Upper lobe of left lung (tissue), 6 donors: ENCODE results near the gene PTPRN2. TPM values are rescaled to one million over a fixed set of nuclear protein-coding genes. Genes with fewer than 3 reads are reported as not detected.

Experiments used
- ATAC-seq, 2 donors: fragments of 200-7000 bp; cut with Tn5 transposase; one replicate each; pipeline ENCODE4 v1.9.1; 2022; ENCODE audit warnings: mild to moderate bottlenecking in 2 of 2, moderate library complexity in 2 of 2; ENCODE audit not compliant: low FRiP score in 2 of 2
- DNase-seq, 2 donors: peaks; one replicate each; pipeline ENCODE4 v3.0.0-alpha.2; 2019 to 2020
- H3K27ac ChIP-seq, 4 donors: fragments of 200-600 bp; sonication (generic); one replicate each; pipeline ENCODE4 v1.5.1; 2016 to 2019
- H3K27me3 ChIP-seq, 4 donors: fragments of 200-600 bp; sonication (generic); one replicate each; pipeline ENCODE4 v1.5.1; 2017 to 2019
- H3K36me3 ChIP-seq, 4 donors: fragments of 200-600 bp; sonication (generic); one replicate each; pipeline ENCODE4 v1.5.1; 2016 to 2019
- H3K4me1 ChIP-seq, 4 donors: fragments of 200-600 bp; sonication (generic); one replicate each; pipeline ENCODE4 v1.5.1; 2018 to 2019
- H3K4me3 ChIP-seq, 4 donors: fragments of 200-600 bp; sonication (generic); one replicate each; pipeline ENCODE4 v1.5.1; 2017 to 2019; ENCODE audit warnings: mild to moderate bottlenecking in 2 of 4, moderate library complexity in 1 of 4
- H3K9me3 ChIP-seq, 4 donors: fragments of 200-600 bp; sonication (generic); one replicate each; pipeline ENCODE4 v1.5.1; 2018 to 2019
- EP300 ChIP-seq, 4 donors: sonication (generic); formaldehyde crosslinking; IDR thresholded peaks; one replicate each; pipeline ENCODE4 v1.5.1; 2017; ENCODE audit warnings: antibody characterized with exemption in 4 of 4, control low read depth in 2 of 4
- POLR2A ChIP-seq, 4 donors: fragments of 450-650 bp; IDR thresholded peaks; one replicate each; pipeline ENCODE4 v1.5.1; 2016 to 2017; ENCODE audit warnings: antibody characterized with exemption in 4 of 4, mild to moderate bottlenecking in 2 of 4
- POLR2AphosphoS5 ChIP-seq, 2 donors: sonication (generic); formaldehyde crosslinking; IDR thresholded peaks; one replicate each; pipeline ENCODE4 v1.5.1; 2017; ENCODE audit warnings: antibody characterized with exemption in 2 of 2
- WGBS, 2 donors: methylation state at CpG; one replicate each; pipeline ENCODE4 v1.1.5; 2017 to 2018; 5-methylcytosine and 5-hydroxymethylcytosine counted together
- total RNA-seq, 6 donors: library from RNA; depleted of rRNA in 4 of 6; stranded (reverse); fragments of >200 nt in 4 of 6; gene quantifications; one replicate each; pipeline versions ENCODE4 v1.1.0 to v1.2.1, GENCODE V29; 2016 to 2021
- TF ChIP-seq, protein P1 (sequence below), 6 experiments: fragments of 450-650 bp in 4 of 6; fragments of 200-600 bp in 2 of 6; sonication (generic) in 2 of 6; IDR thresholded peaks; one replicate each; pipeline ENCODE4 v1.5.1; 2016 to 2019; ENCODE audit warnings: antibody characterized with exemption in 6 of 6
- donor health status: DM: no; HTN: no; CAD: no; lungs with moderate emphysema.
- donor health status: DM: no; HTN: yes; CAD: no; lungs with severe emphysema.

PTPRN2 gene
- total RNA-seq, 6 donors from 2014 or later: 3.3 to 7.9 (median 5.2) TPM

DNA sequence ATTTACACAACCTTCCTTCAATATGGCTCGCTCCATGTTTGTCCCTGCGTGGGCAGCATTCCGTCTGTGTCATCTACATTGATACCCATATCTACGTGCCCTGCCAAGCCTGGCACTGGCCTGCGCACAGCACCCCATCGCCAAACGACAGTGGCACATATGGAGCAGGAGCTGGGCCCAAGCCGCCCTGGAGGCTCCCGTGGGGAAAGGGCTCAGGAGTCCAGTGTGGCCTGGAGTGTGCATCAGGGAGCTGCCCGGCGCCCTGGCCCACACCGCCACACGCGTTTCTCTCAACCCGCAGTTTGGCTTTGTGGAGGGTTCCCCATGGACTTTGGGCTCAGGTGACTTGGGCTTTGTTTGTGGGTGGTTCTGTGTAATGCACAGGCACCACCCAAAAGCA, 273.2 kb downstream of the PTPRN2 start:
- no peak for TF ChIP-seq EP300 (IDR thresholded peaks at IDR 0.05)
- TF ChIP-seq, protein P1, sequence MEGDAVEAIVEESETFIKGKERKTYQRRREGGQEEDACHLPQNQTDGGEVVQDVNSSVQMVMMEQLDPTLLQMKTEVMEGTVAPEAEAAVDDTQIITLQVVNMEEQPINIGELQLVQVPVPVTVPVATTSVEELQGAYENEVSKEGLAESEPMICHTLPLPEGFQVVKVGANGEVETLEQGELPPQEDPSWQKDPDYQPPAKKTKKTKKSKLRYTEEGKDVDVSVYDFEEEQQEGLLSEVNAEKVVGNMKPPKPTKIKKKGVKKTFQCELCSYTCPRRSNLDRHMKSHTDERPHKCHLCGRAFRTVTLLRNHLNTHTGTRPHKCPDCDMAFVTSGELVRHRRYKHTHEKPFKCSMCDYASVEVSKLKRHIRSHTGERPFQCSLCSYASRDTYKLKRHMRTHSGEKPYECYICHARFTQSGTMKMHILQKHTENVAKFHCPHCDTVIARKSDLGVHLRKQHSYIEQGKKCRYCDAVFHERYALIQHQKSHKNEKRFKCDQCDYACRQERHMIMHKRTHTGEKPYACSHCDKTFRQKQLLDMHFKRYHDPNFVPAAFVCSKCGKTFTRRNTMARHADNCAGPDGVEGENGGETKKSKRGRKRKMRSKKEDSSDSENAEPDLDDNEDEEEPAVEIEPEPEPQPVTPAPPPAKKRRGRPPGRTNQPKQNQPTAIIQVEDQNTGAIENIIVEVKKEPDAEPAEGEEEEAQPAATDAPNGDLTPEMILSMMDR (IDR thresholded peaks at IDR 0.05): no peak
- no peak for TF ChIP-seq POLR2AphosphoS5 (IDR thresholded peaks at IDR 0.05)
- no peak for TF ChIP-seq POLR2A (IDR thresholded peaks at IDR 0.05)
- Histone ChIP-seq H3K4me3 (no peak overlapping the region), H3K36me3 (no peaks in the 10 kb centered on the region), H3K4me1 (peaks cover 0 to 7% (median 0%) of the 10 kb centered on the region in 4 donors), H3K27ac (no peak overlapping the region), H3K9me3 (no peaks in the 10 kb centered on the region), H3K27me3 (peaks cover 0 to 3% (median 0%) of the 10 kb centered on the region in 4 donors)
- DNase-seq (peak in 1 of 2 donors; percentile 57), ATAC-seq (no peak)
- WGBS, 2 donors: 96 to 98% methylated on average over 10 to 14 of the region's 15 CpGs

GRCh38 chr7:158313931-158314330, 273.7 kb downstream of the PTPRN2 start:
- no peaks in the 10 kb centered on the region for H3K36me3 ChIP-seq
- no peaks in the 10 kb centered on the region for H3K9me3 ChIP-seq
- no peak for TF ChIP-seq EP300 (IDR thresholded peaks at IDR 0.05)
- TF ChIP-seq POLR2A (IDR thresholded peaks at IDR 0.05): no peak
- TF ChIP-seq POLR2AphosphoS5 (IDR thresholded peaks at IDR 0.05): no peak
- TF ChIP-seq, protein P1 (IDR thresholded peaks at IDR 0.05): no peak
- H3K4me3 ChIP-seq: no peak overlapping the region
- no peak for ATAC-seq
- peaks cover 0 to 3% (median 0%) of the 10 kb centered on the region in 4 donors for H3K27me3 ChIP-seq
- H3K4me1 ChIP-seq: peaks cover 0 to 7% (median 0%) of the 10 kb centered on the region in 4 donors
- DNase-seq: no peak
- H3K27ac ChIP-seq: no peak overlapping the region
- WGBS, 2 donors: 88 to 91% methylated on average over 10 of the region's 10 CpGs

GRCh38 chr7:158312789-158313188, 274.8 kb downstream of the PTPRN2 start:
- ATAC-seq (peak in 1 of 2 donors; percentile 47), DNase-seq (no peak)
- Histone ChIP-seq H3K9me3 (peaks cover 0 to 5% (median 2%) of the 10 kb centered on the region in 4 donors), H3K27me3 (no peaks in the 10 kb centered on the region), H3K4me1 (peaks cover 0 to 2% (median 0%) of the 10 kb centered on the region in 4 donors), H3K4me3 (no peak overlapping the region), H3K27ac (no peak overlapping the region), H3K36me3 (no peaks in the 10 kb centered on the region)
- no peak for TF ChIP-seq EP300 (IDR thresholded peaks at IDR 0.05)
- TF ChIP-seq, protein P1 (IDR thresholded peaks at IDR 0.05): no peak
- no peak for TF ChIP-seq POLR2A (IDR thresholded peaks at IDR 0.05)
- TF ChIP-seq POLR2AphosphoS5 (IDR thresholded peaks at IDR 0.05): no peak
- 97 to 98% methylated on average over 9 to 10 of the region's 10 CpGs for WGBS, 2 donors

DNA sequence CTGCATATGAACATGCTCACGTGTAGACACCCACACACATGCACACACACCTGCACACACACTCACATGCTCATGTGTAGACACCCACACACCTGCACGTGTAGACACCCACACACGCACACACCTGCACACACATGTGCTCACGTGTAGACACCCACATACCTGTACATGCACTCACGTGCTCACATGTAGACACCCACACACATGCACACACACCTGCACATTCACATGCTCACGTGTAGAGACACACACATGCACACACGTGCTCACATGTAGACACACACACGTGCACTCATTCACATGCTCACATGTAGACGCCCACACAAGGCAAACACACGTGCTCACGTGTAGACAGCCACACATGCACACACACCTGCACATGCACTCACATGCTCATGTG, 275.8 kb downstream of the PTPRN2 start:
- peaks cover 0 to 13% (median 9%) of the 10 kb centered on the region in 4 donors for H3K9me3 ChIP-seq
- 85 to 91% methylated on average over 11 of the region's 11 CpGs for WGBS, 2 donors
- H3K27ac ChIP-seq: no peak overlapping the region
- DNase-seq (no peak), ATAC-seq (peak in 1 of 2 donors; percentile 19)
- H3K4me3 ChIP-seq: no peak overlapping the region
- H3K4me1 ChIP-seq: no peaks in the 10 kb centered on the region
- no peaks in the 10 kb centered on the region for H3K36me3 ChIP-seq
- H3K27me3 ChIP-seq: no peaks in the 10 kb centered on the region
- no peak for TF ChIP-seq POLR2A (IDR thresholded peaks at IDR 0.05)
- TF ChIP-seq EP300 (IDR thresholded peaks at IDR 0.05): no peak
- TF ChIP-seq POLR2AphosphoS5 (IDR thresholded peaks at IDR 0.05): no peak
- TF ChIP-seq, protein P1 (IDR thresholded peaks at IDR 0.05): no peak
